Gastrocnemius medialis (tissue), 4 donors: Measurements from ENCODE around the gene NEURL2.

ENCODE experiments used
- POLR2A ChIP-seq, 2 donors: fragments of 450-650 bp; IDR thresholded peaks; one replicate each; pipeline ENCODE4 v1.6.1; 2017; ENCODE audit warnings: antibody characterized with exemption in 2 of 2, mild to moderate bottlenecking in 2 of 2, moderate library complexity in 2 of 2
- TF ChIP-seq, protein P1 (sequence below), 5 experiments: fragments of 450-650 bp in 3 of 5; fragments of 200-600 bp in 2 of 5; sonication (generic) in 2 of 5; IDR thresholded peaks in 4 of 5; conservative IDR thresholded peaks in 1 of 5; 1 replicate in 4 of 5; 2 replicates in 1 of 5; pipeline ENCODE4 v1.5.1; 2016 to 2019; ENCODE audit warnings: antibody characterized with exemption in 5 of 5, mild to moderate bottlenecking in 3 of 5, moderate library complexity in 3 of 5

- TF ChIP-seq, protein P1, sequence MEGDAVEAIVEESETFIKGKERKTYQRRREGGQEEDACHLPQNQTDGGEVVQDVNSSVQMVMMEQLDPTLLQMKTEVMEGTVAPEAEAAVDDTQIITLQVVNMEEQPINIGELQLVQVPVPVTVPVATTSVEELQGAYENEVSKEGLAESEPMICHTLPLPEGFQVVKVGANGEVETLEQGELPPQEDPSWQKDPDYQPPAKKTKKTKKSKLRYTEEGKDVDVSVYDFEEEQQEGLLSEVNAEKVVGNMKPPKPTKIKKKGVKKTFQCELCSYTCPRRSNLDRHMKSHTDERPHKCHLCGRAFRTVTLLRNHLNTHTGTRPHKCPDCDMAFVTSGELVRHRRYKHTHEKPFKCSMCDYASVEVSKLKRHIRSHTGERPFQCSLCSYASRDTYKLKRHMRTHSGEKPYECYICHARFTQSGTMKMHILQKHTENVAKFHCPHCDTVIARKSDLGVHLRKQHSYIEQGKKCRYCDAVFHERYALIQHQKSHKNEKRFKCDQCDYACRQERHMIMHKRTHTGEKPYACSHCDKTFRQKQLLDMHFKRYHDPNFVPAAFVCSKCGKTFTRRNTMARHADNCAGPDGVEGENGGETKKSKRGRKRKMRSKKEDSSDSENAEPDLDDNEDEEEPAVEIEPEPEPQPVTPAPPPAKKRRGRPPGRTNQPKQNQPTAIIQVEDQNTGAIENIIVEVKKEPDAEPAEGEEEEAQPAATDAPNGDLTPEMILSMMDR (IDR thresholded peaks at IDR 0.05 in 4 of 5, conservative IDR thresholded peaks at IDR 0.05 in 1 of 5): no peak
- TF ChIP-seq POLR2A (IDR thresholded peaks at IDR 0.05): no peak
Observed at GRCh38 chr20:45866454-45866853, 24.6 kb downstream of the NEURL2 start.
